Peyer's patch (tissue), 4 donors: ENCODE data around the gene CBLN1. TPM values are rescaled to one million over a fixed set of nuclear protein-coding genes. Genes with fewer than 3 reads are reported as not detected.

Experiments
- DNase-seq, 3 donors: peaks; one replicate each; pipeline ENCODE4 v3.0.0-alpha.2; 2017 to 2019
- H3K27ac ChIP-seq, 4 donors: fragments of 200-600 bp; sonication (generic); one replicate each; pipeline ENCODE4 v1.5.1; 2016 to 2019
- H3K27me3 ChIP-seq, 2 donors: fragments of 200-600 bp; sonication (generic); one replicate each; pipeline ENCODE4 v1.5.1; 2019
- H3K36me3 ChIP-seq, 3 donors: fragments of 200-600 bp; sonication (generic); one replicate each; pipeline ENCODE4 v1.5.1; 2016 to 2019
- H3K4me1 ChIP-seq, 4 donors: fragments of 200-600 bp; sonication (generic); one replicate each; pipeline ENCODE4 v1.5.1; 2016 to 2019
- H3K4me3 ChIP-seq, 4 donors: fragments of 200-600 bp; sonication (generic); 1 replicate in 3 of 4; 2 replicates in 1 of 4; pipeline ENCODE4 v1.5.1; 2016 to 2019; ENCODE audit warnings: mild to moderate bottlenecking in 1 of 4
- H3K9me3 ChIP-seq, 4 donors: fragments of 200-600 bp; sonication (generic); one replicate each; pipeline ENCODE4 v1.5.1; 2016 to 2019; ENCODE audit warnings: mild to moderate bottlenecking in 1 of 4
- POLR2A ChIP-seq, 2 donors: fragments of 450-650 bp; IDR thresholded peaks; one replicate each; pipeline ENCODE4 v1.5.1; 2017; ENCODE audit warnings: antibody characterized with exemption in 2 of 2, mild to moderate bottlenecking in 2 of 2, moderate library complexity in 2 of 2
- total RNA-seq, 4 donors: library from RNA; depleted of rRNA; stranded (reverse); fragments of >200 nt; gene quantifications; one replicate each; pipeline ENCODE4 v1.1.0, GENCODE V29; 2016
- TF ChIP-seq, protein P1 (sequence below), 6 experiments: fragments of 450-650 bp in 4 of 6; fragments of 200-600 bp in 2 of 6; sonication (generic) in 1 of 6; IDR thresholded peaks; one replicate each; pipeline ENCODE4 v1.5.1; 2017 to 2019; ENCODE audit warnings: antibody characterized with exemption in 6 of 6, mild to moderate bottlenecking in 3 of 6, moderate library complexity in 1 of 6

Gene CBLN1
- total RNA-seq, 4 donors from 2014 or later, result 2.1 TPM; not detected in 3

DNA sequence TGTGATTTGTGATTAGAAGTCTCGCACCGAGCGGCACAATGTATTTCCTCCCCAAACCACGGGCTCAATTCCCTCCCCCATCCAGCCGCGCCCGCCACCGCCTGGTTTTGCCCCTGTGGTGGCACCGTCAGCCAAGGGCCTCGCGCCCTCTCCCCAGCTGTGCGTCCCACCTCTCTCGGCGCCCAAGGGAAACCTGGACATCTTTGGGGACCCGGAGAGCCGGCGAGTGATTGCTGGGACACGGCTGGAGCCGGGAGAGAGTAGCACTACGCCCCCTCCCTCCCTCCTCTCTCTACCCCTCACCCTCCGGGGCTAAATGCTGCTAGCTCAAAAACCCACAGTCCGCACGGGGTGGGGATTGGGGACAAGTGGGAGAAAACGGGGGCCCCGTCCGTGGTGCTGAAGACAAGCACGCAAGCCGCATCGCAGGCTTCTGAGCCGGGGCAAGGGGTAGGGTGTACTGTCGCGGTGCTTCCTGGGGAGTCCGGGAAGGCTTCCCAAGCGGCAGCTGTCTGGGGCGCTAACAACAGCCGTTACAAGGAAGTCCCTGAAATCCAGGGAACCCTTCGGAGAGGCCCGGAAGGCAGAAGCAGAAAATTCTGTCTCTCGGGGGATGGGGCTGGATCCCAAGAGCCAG, 1.4 kb downstream of the CBLN1 start:
- H3K27me3 ChIP-seq, result peaks cover 0 to 79% of the 10 kb centered on the region in 2 donors
- TF ChIP-seq POLR2A (IDR thresholded peaks at IDR 0.05), result no peak
- TF ChIP-seq, protein P1, sequence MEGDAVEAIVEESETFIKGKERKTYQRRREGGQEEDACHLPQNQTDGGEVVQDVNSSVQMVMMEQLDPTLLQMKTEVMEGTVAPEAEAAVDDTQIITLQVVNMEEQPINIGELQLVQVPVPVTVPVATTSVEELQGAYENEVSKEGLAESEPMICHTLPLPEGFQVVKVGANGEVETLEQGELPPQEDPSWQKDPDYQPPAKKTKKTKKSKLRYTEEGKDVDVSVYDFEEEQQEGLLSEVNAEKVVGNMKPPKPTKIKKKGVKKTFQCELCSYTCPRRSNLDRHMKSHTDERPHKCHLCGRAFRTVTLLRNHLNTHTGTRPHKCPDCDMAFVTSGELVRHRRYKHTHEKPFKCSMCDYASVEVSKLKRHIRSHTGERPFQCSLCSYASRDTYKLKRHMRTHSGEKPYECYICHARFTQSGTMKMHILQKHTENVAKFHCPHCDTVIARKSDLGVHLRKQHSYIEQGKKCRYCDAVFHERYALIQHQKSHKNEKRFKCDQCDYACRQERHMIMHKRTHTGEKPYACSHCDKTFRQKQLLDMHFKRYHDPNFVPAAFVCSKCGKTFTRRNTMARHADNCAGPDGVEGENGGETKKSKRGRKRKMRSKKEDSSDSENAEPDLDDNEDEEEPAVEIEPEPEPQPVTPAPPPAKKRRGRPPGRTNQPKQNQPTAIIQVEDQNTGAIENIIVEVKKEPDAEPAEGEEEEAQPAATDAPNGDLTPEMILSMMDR (IDR thresholded peaks at IDR 0.05), result no peak
- no peak for DNase-seq
- no peaks in the 10 kb centered on the region for H3K9me3 ChIP-seq
- H3K4me1 ChIP-seq, result peaks cover 0 to 41% (median 5%) of the 10 kb centered on the region in 4 donors
- H3K27ac ChIP-seq, result no peak overlapping the region
- H3K4me3 ChIP-seq, result no peak overlapping the region
- no peaks in the 10 kb centered on the region for H3K36me3 ChIP-seq

DNA sequence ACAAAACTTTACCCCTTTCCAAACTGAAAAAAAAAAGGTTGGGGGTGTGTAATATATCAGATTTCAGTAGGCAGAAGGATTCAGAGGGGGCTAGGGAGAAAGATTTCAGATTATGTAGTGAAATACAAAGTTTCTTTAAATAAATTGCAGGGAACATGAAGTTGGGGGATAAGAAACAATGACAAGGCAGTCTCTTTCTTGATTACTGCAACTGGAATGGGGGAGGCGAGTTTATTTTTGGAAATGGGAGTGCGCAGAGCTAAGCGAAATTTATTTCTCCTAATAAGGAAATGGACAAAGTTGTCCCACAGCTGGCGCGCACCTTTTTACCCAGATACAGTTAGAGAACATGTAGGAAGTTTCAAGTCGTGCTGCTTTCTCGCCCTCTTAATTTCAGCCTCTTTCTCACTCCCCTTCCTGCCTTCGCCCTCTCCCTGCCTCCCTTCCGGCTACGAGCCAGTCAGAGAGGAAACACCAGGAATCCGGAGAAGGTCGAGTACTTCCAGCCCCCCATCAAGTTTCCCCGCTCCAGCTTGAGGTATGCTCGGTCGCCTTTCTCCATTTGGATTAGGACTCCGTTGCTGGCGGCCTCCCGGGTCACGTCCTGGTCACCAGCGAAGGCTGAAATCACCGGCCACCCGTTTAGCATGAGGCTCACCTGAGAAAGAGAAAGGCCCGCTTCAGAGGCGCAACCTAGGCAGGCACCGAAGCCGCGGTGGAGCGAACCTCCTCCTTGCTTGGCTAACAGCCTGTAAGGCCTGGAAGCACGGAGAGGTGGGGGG, 2.5 kb downstream of the CBLN1 start:
- Histone ChIP-seq H3K4me3 (no peak overlapping the region), H3K36me3 (no peaks in the 10 kb centered on the region), H3K4me1 (peaks cover 0 to 41% (median 5%) of the 10 kb centered on the region in 4 donors), H3K9me3 (no peaks in the 10 kb centered on the region), H3K27me3 (peaks cover 0 to 85% of the 10 kb centered on the region in 2 donors), H3K27ac (no peak overlapping the region)
- no peak for DNase-seq
- TF ChIP-seq POLR2A (IDR thresholded peaks at IDR 0.05), result no peak
- TF ChIP-seq, protein P1 (IDR thresholded peaks at IDR 0.05), result no peak

DNA sequence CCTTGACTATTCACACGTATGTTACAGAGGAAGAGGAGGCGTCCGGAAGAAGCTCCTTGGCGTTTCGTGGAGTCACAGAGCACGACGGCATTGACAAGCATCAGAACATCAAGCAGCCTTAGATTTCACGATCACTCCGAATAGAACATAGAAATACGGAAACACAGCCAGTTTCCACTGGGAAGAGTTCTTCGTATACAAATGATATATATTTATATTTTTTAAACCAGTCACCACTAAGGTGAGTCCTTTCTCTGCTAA, 3.1 kb downstream of the CBLN1 start:
- Histone ChIP-seq H3K4me1 (peaks cover 0 to 37% (median 5%) of the 10 kb centered on the region in 4 donors), H3K27me3 (peaks cover 0 to 78% of the 10 kb centered on the region in 2 donors), H3K27ac (no peak overlapping the region), H3K4me3 (no peak overlapping the region), H3K36me3 (no peaks in the 10 kb centered on the region), H3K9me3 (no peaks in the 10 kb centered on the region)
- TF ChIP-seq POLR2A (IDR thresholded peaks at IDR 0.05), result no peak
- TF ChIP-seq, protein P1 (IDR thresholded peaks at IDR 0.05), result no peak
- DNase-seq, result no peak

DNA sequence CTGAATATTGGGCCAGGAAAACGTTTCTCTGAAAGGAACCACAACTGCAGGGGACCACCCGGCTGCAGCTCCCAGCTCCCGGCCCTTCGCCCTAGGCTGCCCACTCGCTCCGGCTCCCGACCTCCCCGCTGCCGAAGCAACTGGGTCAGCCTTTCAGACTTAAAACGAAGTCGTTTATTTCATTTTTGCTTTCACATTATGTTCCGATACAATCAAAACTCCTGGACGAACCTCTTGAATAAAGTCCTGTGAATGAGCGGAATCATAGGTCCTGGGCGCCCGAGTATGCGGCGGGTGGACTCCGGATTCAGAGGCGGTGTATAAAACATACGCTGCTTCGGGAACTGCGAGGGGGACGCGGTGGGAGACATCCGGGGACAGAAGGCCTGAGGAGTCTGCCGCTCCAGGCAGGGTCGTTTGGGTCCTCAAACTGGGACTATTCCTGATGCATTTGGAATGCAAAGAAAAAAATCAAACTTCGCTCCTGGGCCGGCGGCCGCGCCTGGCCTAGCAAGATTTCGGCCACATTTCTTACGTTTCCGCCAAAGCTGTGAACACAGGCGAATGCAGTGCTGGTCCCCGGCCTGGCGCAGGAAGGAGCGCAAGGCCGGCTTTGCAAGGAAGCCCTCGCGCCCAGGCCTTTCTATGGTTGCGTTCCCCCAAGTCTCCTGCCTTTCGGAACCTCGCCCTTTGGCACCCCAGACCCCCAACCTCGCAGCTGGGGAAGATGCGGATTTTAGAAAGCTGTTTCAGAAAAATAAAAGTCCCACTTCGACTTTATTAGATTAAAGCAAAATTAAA, 3.7 kb downstream of the CBLN1 start:
- Histone ChIP-seq H3K9me3 (no peaks in the 10 kb centered on the region), H3K27me3 (peaks cover 0 to 73% of the 10 kb centered on the region in 2 donors), H3K27ac (no peak overlapping the region), H3K4me3 (no peak overlapping the region), H3K36me3 (no peaks in the 10 kb centered on the region), H3K4me1 (peaks cover 0 to 31% (median 5%) of the 10 kb centered on the region in 4 donors)
- TF ChIP-seq, protein P1 (IDR thresholded peaks at IDR 0.05), result no peak
- TF ChIP-seq POLR2A (IDR thresholded peaks at IDR 0.05), result no peak
- no peak for DNase-seq

DNA sequence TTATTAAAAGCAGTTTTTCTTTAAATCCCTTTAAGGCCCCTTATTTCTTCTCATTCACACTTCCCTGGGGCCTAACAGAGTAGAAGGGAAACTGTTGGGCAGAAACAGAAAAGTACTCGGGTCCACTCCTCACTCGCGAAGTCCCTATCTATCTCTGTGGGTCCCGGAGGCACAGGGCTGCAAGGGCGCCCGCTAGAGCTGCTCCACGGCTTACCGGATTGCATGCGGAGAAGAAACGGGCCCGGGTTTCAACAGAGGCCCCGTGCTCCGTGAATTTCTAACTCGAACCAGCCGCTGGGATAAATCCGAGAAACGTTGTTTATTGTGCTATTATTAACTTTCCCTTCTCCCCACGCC, 4.3 kb downstream of the CBLN1 start:
- TF ChIP-seq, protein P1 (IDR thresholded peaks at IDR 0.05), result no peak
- TF ChIP-seq POLR2A (IDR thresholded peaks at IDR 0.05), result no peak
- no peak overlapping the region for H3K4me3 ChIP-seq
- DNase-seq, result no peak
- no peaks in the 10 kb centered on the region for H3K9me3 ChIP-seq
- no peak overlapping the region for H3K27ac ChIP-seq
- H3K27me3 ChIP-seq, result peaks cover 0 to 68% of the 10 kb centered on the region in 2 donors
- H3K4me1 ChIP-seq, result peaks cover 0 to 25% (median 5%) of the 10 kb centered on the region in 4 donors
- H3K36me3 ChIP-seq, result no peaks in the 10 kb centered on the region
